ENCODE results near the gene FAM163A.

GRCh38 chr1:179856296-179856695 is 113.2 kb downstream of the FAM163A start:
- TF ChIP-seq CTCF (IDR thresholded peaks at IDR 0.05) (no peak), POLR2A (IDR thresholded peaks at IDR 0.05) (no peak), EP300 (IDR thresholded peaks at IDR 0.05) (no peak)

All from tibial nerve (tissue), 4 donors.